ENCODE data around the gene TANK.

DNA sequence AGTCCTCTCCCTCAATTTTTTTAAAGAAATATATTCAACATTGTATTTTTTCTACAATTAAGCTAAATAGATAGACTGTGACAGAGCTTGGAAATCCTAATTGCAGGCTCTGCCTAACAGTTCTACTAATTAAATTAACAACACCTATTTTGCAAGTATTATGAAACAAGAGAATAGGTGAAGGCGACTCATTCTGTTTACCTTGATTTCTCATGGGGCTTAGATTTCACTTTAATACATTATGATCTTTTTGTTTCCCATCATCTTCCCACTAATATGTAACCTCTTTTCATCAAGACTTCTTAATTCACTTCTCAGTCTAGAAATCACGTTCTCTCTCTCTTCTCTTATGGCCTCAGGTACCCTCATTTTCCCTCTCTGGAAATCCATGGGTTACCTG, 42.7 kb upstream of the TANK start:
- TF ChIP-seq CTCF (conservative IDR thresholded peaks at IDR 0.05 in 1 of 2, IDR thresholded peaks at IDR 0.05 in 1 of 2; ENCODE audit: low read depth in 1 of 2, low read length in 2 of 2) (no peak), EZH2 (IDR thresholded peaks at IDR 0.05; ENCODE audit: low read length, missing control alignments) (no peak)

Data from fibroblast of lung (primary cell).